Muscle of arm (tissue), 14 donors: ENCODE measurements around the gene OARD1. TPM values are rescaled to one million over a fixed set of nuclear protein-coding genes. Genes with fewer than 3 reads are reported as not detected.
A peak's percentile ranks its signal among the peaks of the same experiment; 100 is the strongest.
"Not testable (repeated sequence)": the region's sequence is repeated elsewhere in the genome, so short reads cannot be mapped to it uniquely, and the experiment has no call there.

ENCODE experiments used
- DNase-seq: peaks from one replicate; pipeline ENCODE4 v3.0.0-alpha.2; 2013
- long read RNA-seq, 11 donors: transcript quantifications; one replicate each; lab custom pipeline, GENCODE V29; 2026
- polyA plus RNA-seq, 12 donors: library from polyadenylated mRNA; unstranded; fragments of 120-200 nt; gene quantifications; one replicate each; pipeline ENCODE4 v1.2.1, GENCODE V29; 2013; ENCODE audit not compliant: insufficient read length in 12 of 12

OARD1 gene
- 10 to 100 TPM in 11 of 12 donors, not detected in 1; 10.7 to 33.4 (median 19.2) TPM for polyA plus RNA-seq
- long read RNA-seq, donor 1, transcript OARD1-210 (6 exons, 3,330 nt), result major isoform, 10 of 35 reads
- long read RNA-seq, donor 1, transcript OARD1-202 (6 exons, 1,337 nt), result minor isoform, 8 of 35 reads
- long read RNA-seq, donor 1, partial matches to known transcripts, result 8 of 35 reads
- long read RNA-seq, donor 1, other reads (novel, unspliced or antisense), result 0 of 35 reads
- long read RNA-seq, donor 2, partial matches to known transcripts, result 912 of 936 reads
- long read RNA-seq, donor 2, other reads (novel, unspliced or antisense), result 12 of 936 reads
- long read RNA-seq, donor 3, result 0 reads
- long read RNA-seq, donor 4, partial matches to known transcripts, result 256 of 259 reads
- long read RNA-seq, donor 4, other reads (novel, unspliced or antisense), result 0 of 259 reads
- long read RNA-seq, donor 5, partial matches to known transcripts, result 759 of 771 reads
- long read RNA-seq, donor 5, other reads (novel, unspliced or antisense), result 6 of 771 reads
- long read RNA-seq, donor 6, partial matches to known transcripts, result 252 of 253 reads
- long read RNA-seq, donor 6, other reads (novel, unspliced or antisense), result 0 of 253 reads
- long read RNA-seq, donor 7, partial matches to known transcripts, result 80 of 236 reads
- long read RNA-seq, donor 7, other reads (novel, unspliced or antisense), result 152 of 236 reads
- long read RNA-seq, donor 8, partial matches to known transcripts, result 646 of 657 reads
- long read RNA-seq, donor 8, other reads (novel, unspliced or antisense), result 0 of 657 reads
- long read RNA-seq, donor 9, partial matches to known transcripts, result 0 of 7 reads
- long read RNA-seq, donor 9, other reads (novel, unspliced or antisense), result 0 of 7 reads
- long read RNA-seq, donor 10, partial matches to known transcripts, result 516 of 523 reads
- long read RNA-seq, donor 10, other reads (novel, unspliced or antisense), result 0 of 523 reads
- long read RNA-seq, donor 11, partial matches to known transcripts, result 560 of 567 reads
- long read RNA-seq, donor 11, other reads (novel, unspliced or antisense), result 0 of 567 reads

- DNase-seq, result peak; percentile 100
Measured at GRCh38 chr6:41071923-41072835, at the start of gene OARD1. Gene OARD1 (minus strand): TSS chr6:41072356. CDS start chr6:41071634, 722 bp downstream.

- no peak for DNase-seq
Measured at GRCh38 chr6:41120058-41120457, 47.9 kb upstream of the OARD1 start.

GRCh38 chr6:41119508-41119907, 47.4 kb upstream of the OARD1 start:
- DNase-seq, result no peak

- DNase-seq, result not testable (repeated sequence)
Measured at GRCh38 chr6:41115027-41115426, 42.9 kb upstream of the OARD1 start.

- no peak for DNase-seq
Measured at GRCh38 chr6:41111017-41111416, 38.9 kb upstream of the OARD1 start.

GRCh38 chr6:41103847-41104246, 31.7 kb upstream of the OARD1 start:
- no peak for DNase-seq

- DNase-seq, result no peak
Measured at GRCh38 chr6:41100871-41101287, 28.7 kb upstream of the OARD1 start.

GRCh38 chr6:41098366-41098765, 26.2 kb upstream of the OARD1 start:
- DNase-seq, result no peak

- no peak for DNase-seq
Measured at GRCh38 chr6:41097467-41098090, 25.4 kb upstream of the OARD1 start.

- DNase-seq, result no peak
Measured at GRCh38 chr6:41093729-41094128, 21.6 kb upstream of the OARD1 start.

GRCh38 chr6:41092421-41093140, 20.4 kb upstream of the OARD1 start:
- no peak for DNase-seq

- DNase-seq, result no peak
Measured at GRCh38 chr6:41090841-41091761, 18.9 kb upstream of the OARD1 start.

- DNase-seq, result no peak
Measured at GRCh38 chr6:41088451-41088850, 16.3 kb upstream of the OARD1 start.

GRCh38 chr6:41085182-41085581, 13.0 kb upstream of the OARD1 start:
- DNase-seq, result no peak

- DNase-seq, result no peak
Measured at GRCh38 chr6:41083072-41083471, 10.9 kb upstream of the OARD1 start.

- no peak for DNase-seq
Measured at GRCh38 chr6:41080621-41081020, 8.5 kb upstream of the OARD1 start.

- no peak for DNase-seq
Measured at GRCh38 chr6:41079080-41079479, 6.9 kb upstream of the OARD1 start.

- DNase-seq, result no peak
Measured at GRCh38 chr6:41078101-41078500, 5.9 kb upstream of the OARD1 start.

- DNase-seq, result no peak
Measured at GRCh38 chr6:41077536-41077935, 5.4 kb upstream of the OARD1 start.
